ENCODE data around the gene CCDC187.

DNA sequence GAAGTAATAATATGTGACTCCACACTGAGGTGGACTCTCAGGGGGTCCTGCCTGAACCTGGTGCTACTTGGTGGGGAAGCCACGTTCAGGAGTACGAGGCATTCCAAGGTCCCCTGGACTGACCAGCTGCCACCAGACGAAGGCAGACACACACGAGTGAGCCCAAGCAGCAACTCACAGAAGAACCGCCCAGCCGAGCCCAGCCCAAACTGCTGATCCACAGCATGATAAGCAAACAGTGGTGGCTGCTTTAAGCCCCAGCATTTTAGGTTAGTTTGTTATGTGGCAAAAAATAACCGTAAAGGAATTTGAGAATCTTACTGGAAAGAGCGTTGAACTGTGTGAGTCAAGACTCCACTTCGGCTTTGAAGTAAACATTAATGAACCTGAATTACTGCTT, 90.2 kb downstream of the CCDC187 start:
- TF ChIP-seq GATA2 (IDR thresholded peaks at IDR 0.05; ENCODE audit: low read depth, low read length) (no peak), GATA3 (IDR thresholded peaks at IDR 0.05; ENCODE audit: low read depth, low read length) (no peak)
